ENCODE data around the gene SHCBP1L. TPM values are rescaled to one million over a fixed set of nuclear protein-coding genes. Genes with fewer than 3 reads are reported as not detected.
A peak's percentile ranks its signal among the peaks of the same experiment; 100 is the strongest.

The SHCBP1L gene
- total and polyA plus RNA-seq, 5 donors from 2014 or later: not detected

- Histone ChIP-seq H3K27ac (ENCODE audit: insufficient read depth, low read length, poor library complexity, severe bottlenecking) (no peak overlapping the region), H3K4me1 (ENCODE audit: control insufficient read depth, insufficient read depth, low read length, poor library complexity, severe bottlenecking) (no peaks in the 10 kb centered on the region), H3K27me3 (ENCODE audit: control insufficient read depth, insufficient read depth, low read length) (no peaks in the 10 kb centered on the region), H3K9me3 (ENCODE audit: control insufficient read depth in 2 of 2, low read length in 2 of 2) (no peaks in the 10 kb centered on the region), H3K4me3 (ENCODE audit: low read depth, low read length) (no peak overlapping the region), H3K36me3 (ENCODE audit: control insufficient read depth, insufficient read depth, low read length) (peaks cover 99% of the 10 kb centered on the region)
- H3K9me3 Mint-ChIP-seq: no peaks in the 10 kb centered on the region
- H3K4me3 Mint-ChIP-seq: no peak overlapping the region
- ATAC-seq (ENCODE audit: low read depth in 2 of 2) (peak in 1 of 2 donors; percentile 22), DNase-seq (no peak)
- H3K27ac Mint-ChIP-seq: no peak overlapping the region
- peaks cover 54% of the 10 kb centered on the region for H3K36me3 Mint-ChIP-seq
- peaks cover 9 to 27% (median 17%) of the 10 kb centered on the region in 4 donors for H3K4me1 Mint-ChIP-seq
- no peaks in the 10 kb centered on the region for H3K27me3 Mint-ChIP-seq
Observed at GRCh38 chr1:182869241-182869666, 83.7 kb downstream of the SHCBP1L start.

GRCh38 chr1:182867861-182868260, 85.1 kb downstream of the SHCBP1L start:
- H3K9me3 Mint-ChIP-seq: no peaks in the 10 kb centered on the region
- Histone ChIP-seq H3K36me3 (ENCODE audit: control insufficient read depth, insufficient read depth, low read length) (peaks cover 99% of the 10 kb centered on the region), H3K27me3 (ENCODE audit: control insufficient read depth, insufficient read depth, low read length) (no peaks in the 10 kb centered on the region), H3K4me1 (ENCODE audit: control insufficient read depth, insufficient read depth, low read length, poor library complexity, severe bottlenecking) (no peaks in the 10 kb centered on the region), H3K9me3 (ENCODE audit: control insufficient read depth in 2 of 2, low read length in 2 of 2) (no peaks in the 10 kb centered on the region), H3K27ac (ENCODE audit: insufficient read depth, low read length, poor library complexity, severe bottlenecking) (no peak overlapping the region), H3K4me3 (ENCODE audit: low read depth, low read length) (no peak overlapping the region)
- H3K27ac Mint-ChIP-seq: no peak overlapping the region
- DNase-seq (no peak), ATAC-seq (ENCODE audit: low read depth in 2 of 2) (no peak)
- H3K4me3 Mint-ChIP-seq: no peak overlapping the region
- peaks cover 44% of the 10 kb centered on the region for H3K36me3 Mint-ChIP-seq
- H3K4me1 Mint-ChIP-seq: peaks cover 9 to 21% (median 11%) of the 10 kb centered on the region in 4 donors
- H3K27me3 Mint-ChIP-seq: no peaks in the 10 kb centered on the region

GRCh38 chr1:182863940-182864339, 89.0 kb downstream of the SHCBP1L start:
- Histone ChIP-seq H3K9me3 (ENCODE audit: control insufficient read depth in 2 of 2, low read length in 2 of 2) (no peaks in the 10 kb centered on the region), H3K4me1 (ENCODE audit: control insufficient read depth, insufficient read depth, low read length, poor library complexity, severe bottlenecking) (no peaks in the 10 kb centered on the region), H3K36me3 (ENCODE audit: control insufficient read depth, insufficient read depth, low read length) (peaks cover 100% of the 10 kb centered on the region), H3K27me3 (ENCODE audit: control insufficient read depth, insufficient read depth, low read length) (no peaks in the 10 kb centered on the region), H3K4me3 (ENCODE audit: low read depth, low read length) (no peak overlapping the region), H3K27ac (ENCODE audit: insufficient read depth, low read length, poor library complexity, severe bottlenecking) (no peak overlapping the region)
- H3K9me3 Mint-ChIP-seq: no peaks in the 10 kb centered on the region
- ATAC-seq (ENCODE audit: low read depth in 2 of 2) (no peak), DNase-seq (no peak)
- H3K27ac Mint-ChIP-seq: peak overlapping the region in 1 of 3 donors; percentile 64
- H3K4me1 Mint-ChIP-seq: peaks cover 14 to 21% (median 16%) of the 10 kb centered on the region in 4 donors
- peaks cover 59% of the 10 kb centered on the region for H3K36me3 Mint-ChIP-seq
- no peak overlapping the region for H3K4me3 Mint-ChIP-seq
- H3K27me3 Mint-ChIP-seq: no peaks in the 10 kb centered on the region

GRCh38 chr1:182862827-182863226, 90.1 kb downstream of the SHCBP1L start:
- Histone ChIP-seq H3K36me3 (ENCODE audit: control insufficient read depth, insufficient read depth, low read length) (peaks cover 100% of the 10 kb centered on the region), H3K4me1 (ENCODE audit: control insufficient read depth, insufficient read depth, low read length, poor library complexity, severe bottlenecking) (no peaks in the 10 kb centered on the region), H3K27me3 (ENCODE audit: control insufficient read depth, insufficient read depth, low read length) (no peaks in the 10 kb centered on the region), H3K4me3 (ENCODE audit: low read depth, low read length) (no peak overlapping the region), H3K27ac (ENCODE audit: insufficient read depth, low read length, poor library complexity, severe bottlenecking) (no peak overlapping the region), H3K9me3 (ENCODE audit: control insufficient read depth in 2 of 2, low read length in 2 of 2) (no peaks in the 10 kb centered on the region)
- H3K36me3 Mint-ChIP-seq: peaks cover 67% of the 10 kb centered on the region
- no peaks in the 10 kb centered on the region for H3K9me3 Mint-ChIP-seq
- ATAC-seq (ENCODE audit: low read depth in 2 of 2): no peak
- H3K27ac Mint-ChIP-seq: no peak overlapping the region
- H3K4me3 Mint-ChIP-seq: no peak overlapping the region
- DNase-seq: no peak
- H3K4me1 Mint-ChIP-seq: peaks cover 15 to 26% (median 18%) of the 10 kb centered on the region in 4 donors
- no peaks in the 10 kb centered on the region for H3K27me3 Mint-ChIP-seq

GRCh38 chr1:182861994-182862393, 91.0 kb downstream of the SHCBP1L start:
- DNase-seq: no peak
- ATAC-seq (ENCODE audit: low read depth in 2 of 2): no peak
- H3K36me3 Mint-ChIP-seq: peaks cover 61% of the 10 kb centered on the region
- H3K4me3 Mint-ChIP-seq: no peak overlapping the region
- H3K4me1 ChIP-seq (ENCODE audit: control insufficient read depth, insufficient read depth, low read length, poor library complexity, severe bottlenecking): no peaks in the 10 kb centered on the region
- H3K36me3 ChIP-seq (ENCODE audit: control insufficient read depth, insufficient read depth, low read length): peaks cover 100% of the 10 kb centered on the region
- no peaks in the 10 kb centered on the region for H3K9me3 ChIP-seq (ENCODE audit: control insufficient read depth in 2 of 2, low read length in 2 of 2)
- no peak overlapping the region for H3K27ac Mint-ChIP-seq
- H3K27ac ChIP-seq (ENCODE audit: insufficient read depth, low read length, poor library complexity, severe bottlenecking): no peak overlapping the region
- no peaks in the 10 kb centered on the region for H3K9me3 Mint-ChIP-seq
- H3K27me3 ChIP-seq (ENCODE audit: control insufficient read depth, insufficient read depth, low read length): no peaks in the 10 kb centered on the region
- no peaks in the 10 kb centered on the region for H3K27me3 Mint-ChIP-seq
- no peak overlapping the region for H3K4me3 ChIP-seq (ENCODE audit: low read depth, low read length)
- peaks cover 15 to 27% (median 19%) of the 10 kb centered on the region in 4 donors for H3K4me1 Mint-ChIP-seq

GRCh38 chr1:182860658-182861057, 92.3 kb downstream of the SHCBP1L start:
- no peaks in the 10 kb centered on the region for H3K9me3 Mint-ChIP-seq
- Histone ChIP-seq H3K36me3 (ENCODE audit: control insufficient read depth, insufficient read depth, low read length) (peaks cover 100% of the 10 kb centered on the region), H3K4me1 (ENCODE audit: control insufficient read depth, insufficient read depth, low read length, poor library complexity, severe bottlenecking) (no peaks in the 10 kb centered on the region), H3K27me3 (ENCODE audit: control insufficient read depth, insufficient read depth, low read length) (no peaks in the 10 kb centered on the region), H3K9me3 (ENCODE audit: control insufficient read depth in 2 of 2, low read length in 2 of 2) (no peaks in the 10 kb centered on the region), H3K4me3 (ENCODE audit: low read depth, low read length) (no peak overlapping the region), H3K27ac (ENCODE audit: insufficient read depth, low read length, poor library complexity, severe bottlenecking) (no peak overlapping the region)
- H3K36me3 Mint-ChIP-seq: peaks cover 53% of the 10 kb centered on the region
- H3K27me3 Mint-ChIP-seq: no peaks in the 10 kb centered on the region
- no peak for ATAC-seq (ENCODE audit: low read depth in 2 of 2)
- H3K4me1 Mint-ChIP-seq: peaks cover 12 to 18% (median 17%) of the 10 kb centered on the region in 4 donors
- H3K4me3 Mint-ChIP-seq: no peak overlapping the region
- peak overlapping the region in 1 of 3 donors; percentile 23 for H3K27ac Mint-ChIP-seq
- no peak for DNase-seq

GRCh38 chr1:182857212-182857611, 95.8 kb downstream of the SHCBP1L start:
- Mint-ChIP-seq H3K9me3 (no peaks in the 10 kb centered on the region), H3K4me1 (peaks cover 21 to 23% (median 22%) of the 10 kb centered on the region in 4 donors), H3K27me3 (no peaks in the 10 kb centered on the region), H3K36me3 (peaks cover 65% of the 10 kb centered on the region), H3K4me3 (no peak overlapping the region), H3K27ac (no peak overlapping the region)
- ATAC-seq (ENCODE audit: low read depth in 2 of 2): no peak
- Histone ChIP-seq H3K4me1 (ENCODE audit: control insufficient read depth, insufficient read depth, low read length, poor library complexity, severe bottlenecking) (no peaks in the 10 kb centered on the region), H3K27me3 (ENCODE audit: control insufficient read depth, insufficient read depth, low read length) (no peaks in the 10 kb centered on the region), H3K36me3 (ENCODE audit: control insufficient read depth, insufficient read depth, low read length) (peaks cover 100% of the 10 kb centered on the region), H3K27ac (ENCODE audit: insufficient read depth, low read length, poor library complexity, severe bottlenecking) (no peak overlapping the region), H3K9me3 (ENCODE audit: control insufficient read depth in 2 of 2, low read length in 2 of 2) (no peaks in the 10 kb centered on the region), H3K4me3 (ENCODE audit: low read depth, low read length) (no peak overlapping the region)
- DNase-seq: no peak

- no peak overlapping the region for H3K27ac ChIP-seq (ENCODE audit: insufficient read depth, low read length, poor library complexity, severe bottlenecking)
- Mint-ChIP-seq H3K36me3 (peaks cover 57% of the 10 kb centered on the region), H3K4me1 (peaks cover 18 to 24% (median 21%) of the 10 kb centered on the region in 4 donors), H3K27me3 (no peaks in the 10 kb centered on the region), H3K4me3 (no peak overlapping the region), H3K27ac (no peak overlapping the region), H3K9me3 (no peaks in the 10 kb centered on the region)
- no peaks in the 10 kb centered on the region for H3K4me1 ChIP-seq (ENCODE audit: control insufficient read depth, insufficient read depth, low read length, poor library complexity, severe bottlenecking)
- DNase-seq: no peak
- H3K4me3 ChIP-seq (ENCODE audit: low read depth, low read length): no peak overlapping the region
- H3K27me3 ChIP-seq (ENCODE audit: control insufficient read depth, insufficient read depth, low read length): no peaks in the 10 kb centered on the region
- peaks cover 100% of the 10 kb centered on the region for H3K36me3 ChIP-seq (ENCODE audit: control insufficient read depth, insufficient read depth, low read length)
- no peak for ATAC-seq (ENCODE audit: low read depth in 2 of 2)
- H3K9me3 ChIP-seq (ENCODE audit: control insufficient read depth in 2 of 2, low read length in 2 of 2): no peaks in the 10 kb centered on the region
Observed at GRCh38 chr1:182855911-182856310, 97.1 kb downstream of the SHCBP1L start.
